HFFc6 (cell line): ENCODE data around the gene IKBKE. TPM values are rescaled to one million over a fixed set of nuclear protein-coding genes. Genes with fewer than 3 reads are reported as not detected.
A peak's percentile ranks its signal among the peaks of the same experiment; 100 is the strongest.

Experiments used
- DNase-seq: peaks from one replicate; pipeline ENCODE4 v3.0.0-alpha.2; 2018
- H3K27ac Mint-ChIP-seq: 2 replicates; pipeline ENCODE4 v1.8.0; 2020; ENCODE audit warnings: mild to moderate bottlenecking, mixed read lengths
- H3K27me3 Mint-ChIP-seq: 2 replicates; pipeline ENCODE4 v1.8.0; 2021; ENCODE audit warnings: mild to moderate bottlenecking, moderate library complexity, mixed read lengths; ENCODE audit not compliant: insufficient read depth
- H3K36me3 Mint-ChIP-seq: 2 replicates; pipeline ENCODE4 v1.8.0; 2021; ENCODE audit warnings: low read depth, mixed read lengths
- H3K4me1 Mint-ChIP-seq: 2 replicates; pipeline ENCODE4 v1.8.0; 2020; ENCODE audit warnings: low read depth, mixed read lengths
- H3K4me3 Mint-ChIP-seq: 2 replicates; pipeline ENCODE4 v1.8.0; 2020; ENCODE audit warnings: mild to moderate bottlenecking, moderate library complexity, mixed read lengths
- H3K9me3 Mint-ChIP-seq: 2 replicates; pipeline ENCODE4 v1.8.0; 2020; ENCODE audit warnings: mild to moderate bottlenecking, mixed read lengths
- CTCF ChIP-seq: fragments of 200-600 bp; sonication (generic); IDR thresholded peaks from 2 replicates; pipeline ENCODE4 v1.5.0; 2021; ENCODE audit warnings: antibody characterized with exemption, mild to moderate bottlenecking
- total RNA-seq, 6 experiments: library from RNA; stranded (reverse); fragmentation: NEBNext Ultra II Directional; extraction: Animal tissue kit (Norgen Biotek cat#: 25700); gene quantifications; 2 replicates in 1 of 6; 3 replicates in 5 of 6; pipeline ENCODE4 v1.2.3, GENCODE V29; 2021

Gene IKBKE
- total RNA-seq, 6 experiments from 2014 or later, result 15.1 to 19.6 (median 17.1) TPM

- Mint-ChIP-seq H3K27ac (peak overlapping the region; percentile 77), H3K9me3 (no peaks in the 10 kb centered on the region), H3K36me3 (peaks cover 69% of the 10 kb centered on the region), H3K4me3 (no peak overlapping the region), H3K27me3 (no peaks in the 10 kb centered on the region; the same call in 1 of the 2 replicates), H3K4me1 (peaks cover 33% of the 10 kb centered on the region)
- no peak for TF ChIP-seq CTCF
- DNase-seq, result peak; percentile 78
These were observed 28.2 kb upstream of the IKBKE start for GRCh38 chr1:206442101-206442500.

- Mint-ChIP-seq H3K4me1 (peaks cover 52% of the 10 kb centered on the region), H3K36me3 (peaks cover 62% of the 10 kb centered on the region), H3K9me3 (no peaks in the 10 kb centered on the region), H3K27ac (no peak overlapping the region), H3K4me3 (no peak overlapping the region), H3K27me3 (no peaks in the 10 kb centered on the region; the same call in 1 of the 2 replicates)
- TF ChIP-seq CTCF, result no peak
- no peak for DNase-seq
These were observed 25.2 kb upstream of the IKBKE start for GRCh38 chr1:206445116-206445515.

GRCh38 chr1:206445911-206446356, 24.3 kb upstream of the IKBKE start:
- peaks cover 59% of the 10 kb centered on the region for H3K36me3 Mint-ChIP-seq
- H3K4me3 Mint-ChIP-seq, result no peak overlapping the region
- no peak overlapping the region for H3K27ac Mint-ChIP-seq
- no peak for DNase-seq
- TF ChIP-seq CTCF, result no peak
- peaks cover 52% of the 10 kb centered on the region for H3K4me1 Mint-ChIP-seq
- no peaks in the 10 kb centered on the region for H3K9me3 Mint-ChIP-seq
- no peaks in the 10 kb centered on the region; the same call in 1 of the 2 replicates for H3K27me3 Mint-ChIP-seq

GRCh38 chr1:206446688-206447421, 23.4 kb upstream of the IKBKE start:
- no peaks in the 10 kb centered on the region for H3K9me3 Mint-ChIP-seq

GRCh38 chr1:206447422-206447765, 22.9 kb upstream of the IKBKE start:
- DNase-seq, result no peak
- H3K4me1 Mint-ChIP-seq, result peaks cover 41% of the 10 kb centered on the region
- TF ChIP-seq CTCF, result no peak
- H3K36me3 Mint-ChIP-seq, result peaks cover 60% of the 10 kb centered on the region
- H3K9me3 Mint-ChIP-seq, result no peaks in the 10 kb centered on the region
- H3K27ac Mint-ChIP-seq, result no peak overlapping the region
- H3K4me3 Mint-ChIP-seq, result no peak overlapping the region
- H3K27me3 Mint-ChIP-seq, result no peaks in the 10 kb centered on the region; the same call in 1 of the 2 replicates

More at GRCh38 chr1:206446688-206447421, 23.4 kb upstream of the IKBKE start:
- Mint-ChIP-seq H3K36me3 (peaks cover 63% of the 10 kb centered on the region), H3K4me3 (no peak overlapping the region), H3K27me3 (no peaks in the 10 kb centered on the region; the same call in 1 of the 2 replicates), H3K4me1 (peaks cover 46% of the 10 kb centered on the region), H3K27ac (no peak overlapping the region)
- DNase-seq, result no peak
- TF ChIP-seq CTCF, result no peak
